Measurements from ENCODE around the gene PRR30. TPM values are rescaled to one million over a fixed set of nuclear protein-coding genes. Genes with fewer than 3 reads are reported as not detected.
"Not testable (repeated sequence)": the region's sequence is repeated elsewhere in the genome, so short reads cannot be mapped to it uniquely, and the experiment has no call there.

PRR30 gene
- total RNA-seq, 1 donor: not detected

DNA sequence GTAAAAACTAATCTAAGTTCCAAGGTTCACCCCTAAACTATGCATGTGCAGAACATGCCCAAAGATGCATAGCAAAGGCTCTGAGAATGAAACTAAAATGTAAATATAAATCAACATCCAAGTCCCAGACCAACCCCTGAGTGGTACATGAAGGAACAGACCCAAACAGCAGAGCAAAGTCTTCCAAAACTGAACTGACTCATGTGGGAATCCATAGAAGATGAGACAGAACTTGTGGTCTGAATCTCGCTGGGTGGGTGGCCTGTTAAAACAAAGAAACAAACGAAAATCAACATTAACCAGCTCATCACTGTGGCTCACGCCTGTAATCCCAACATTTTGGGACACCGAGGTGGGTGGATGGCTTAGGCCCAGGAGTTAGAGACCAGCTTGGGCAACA is 43.1 kb upstream of the PRR30 start:
- peak overlapping the region; percentile 60 for H3K4me2 ChIP-seq (ENCODE audit: insufficient read depth, low read length)
- TF ChIP-seq, protein P1, sequence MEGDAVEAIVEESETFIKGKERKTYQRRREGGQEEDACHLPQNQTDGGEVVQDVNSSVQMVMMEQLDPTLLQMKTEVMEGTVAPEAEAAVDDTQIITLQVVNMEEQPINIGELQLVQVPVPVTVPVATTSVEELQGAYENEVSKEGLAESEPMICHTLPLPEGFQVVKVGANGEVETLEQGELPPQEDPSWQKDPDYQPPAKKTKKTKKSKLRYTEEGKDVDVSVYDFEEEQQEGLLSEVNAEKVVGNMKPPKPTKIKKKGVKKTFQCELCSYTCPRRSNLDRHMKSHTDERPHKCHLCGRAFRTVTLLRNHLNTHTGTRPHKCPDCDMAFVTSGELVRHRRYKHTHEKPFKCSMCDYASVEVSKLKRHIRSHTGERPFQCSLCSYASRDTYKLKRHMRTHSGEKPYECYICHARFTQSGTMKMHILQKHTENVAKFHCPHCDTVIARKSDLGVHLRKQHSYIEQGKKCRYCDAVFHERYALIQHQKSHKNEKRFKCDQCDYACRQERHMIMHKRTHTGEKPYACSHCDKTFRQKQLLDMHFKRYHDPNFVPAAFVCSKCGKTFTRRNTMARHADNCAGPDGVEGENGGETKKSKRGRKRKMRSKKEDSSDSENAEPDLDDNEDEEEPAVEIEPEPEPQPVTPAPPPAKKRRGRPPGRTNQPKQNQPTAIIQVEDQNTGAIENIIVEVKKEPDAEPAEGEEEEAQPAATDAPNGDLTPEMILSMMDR (IDR thresholded peaks at IDR 0.05; ENCODE audit: extremely low read depth, low read depth, low read length): no peak
- H3K4me1 ChIP-seq (ENCODE audit: insufficient read depth, low read length): peaks cover 81% of the 10 kb centered on the region
- H3K27ac ChIP-seq (ENCODE audit: low read depth, low read length): peak overlapping the region; percentile 90
- H3K36me3 ChIP-seq (ENCODE audit: insufficient read depth, low read length): no peaks in the 10 kb centered on the region
- H4K20me1 ChIP-seq (ENCODE audit: insufficient read depth, low read length): no peaks in the 10 kb centered on the region
- DNase-seq (ENCODE audit: insufficient read length, low spot score, missing footprints): peak; percentile 19
- no peaks in the 10 kb centered on the region for H3K9me3 ChIP-seq (ENCODE audit: low read depth, low read length)
- no peak overlapping the region for H3K4me3 ChIP-seq (ENCODE audit: insufficient read depth, low read length)
- H3K27me3 ChIP-seq (ENCODE audit: insufficient read depth, low read length): peaks cover 5% of the 10 kb centered on the region
- H2AFZ ChIP-seq (ENCODE audit: low read length): no peak overlapping the region
- no peaks in the 10 kb centered on the region for H3K79me2 ChIP-seq (ENCODE audit: insufficient read depth, low read length)

DNA sequence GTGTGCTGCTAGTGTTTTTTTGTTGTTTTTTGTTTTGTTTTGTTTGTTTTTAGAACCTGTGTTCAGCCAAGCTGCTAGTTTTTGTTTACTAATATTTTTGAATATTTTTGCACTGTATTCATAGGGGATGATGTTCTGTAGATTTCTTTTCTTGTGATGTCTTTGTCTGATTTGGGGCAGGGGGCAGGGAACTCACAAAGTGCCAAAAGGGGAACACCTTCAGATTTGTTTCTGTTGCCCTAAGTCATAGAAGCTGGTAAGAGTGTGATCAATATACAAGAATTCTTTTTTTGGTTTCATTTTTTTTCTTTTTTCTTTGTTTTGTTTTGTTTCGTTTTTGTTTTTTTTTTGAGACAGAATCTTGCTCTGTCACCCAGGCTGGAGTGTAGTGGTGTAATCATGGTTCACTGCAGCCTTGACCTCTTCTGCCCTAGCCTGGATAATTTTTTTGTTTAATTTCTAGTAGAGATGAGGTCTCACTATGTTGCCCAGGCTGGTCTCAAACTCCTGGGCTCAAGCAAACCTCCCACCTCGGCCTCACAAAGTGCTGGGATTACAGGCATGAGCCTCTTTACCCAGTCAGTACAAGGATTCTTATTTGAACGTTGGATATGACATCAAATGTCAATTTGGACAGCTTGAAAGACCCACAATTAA is 40.3 kb upstream of the PRR30 start:
- Histone ChIP-seq H3K9me3 (ENCODE audit: low read depth, low read length) (no peaks in the 10 kb centered on the region), H3K79me2 (ENCODE audit: insufficient read depth, low read length) (no peaks in the 10 kb centered on the region)

DNA sequence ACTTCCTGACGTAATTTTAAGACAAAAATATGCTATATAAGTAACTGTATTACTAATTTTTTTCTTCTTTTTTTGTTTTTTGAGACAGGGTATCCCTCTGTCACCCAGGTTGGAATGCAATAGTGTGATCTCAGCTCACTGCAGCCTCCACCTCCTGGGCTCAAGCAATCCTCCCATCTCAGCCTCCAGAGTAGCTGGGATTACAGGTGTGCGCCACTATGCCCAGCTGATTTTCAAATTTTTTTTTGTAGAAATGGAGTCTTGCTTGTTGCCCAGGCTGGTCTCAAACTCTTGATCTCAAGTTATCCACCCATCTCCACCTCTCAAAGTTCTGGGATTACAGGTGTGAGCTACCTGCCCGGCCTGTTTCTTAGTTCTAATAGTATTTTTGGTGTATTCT is 39.3 kb upstream of the PRR30 start:
- Histone ChIP-seq H4K20me1 (ENCODE audit: insufficient read depth, low read length) (no peaks in the 10 kb centered on the region), H3K4me2 (ENCODE audit: insufficient read depth, low read length) (no peak overlapping the region), H3K27me3 (ENCODE audit: insufficient read depth, low read length) (peaks cover 19% of the 10 kb centered on the region), H3K4me1 (ENCODE audit: insufficient read depth, low read length) (peaks cover 45% of the 10 kb centered on the region), H3K4me3 (ENCODE audit: insufficient read depth, low read length) (no peak overlapping the region), H3K27ac (ENCODE audit: low read depth, low read length) (no peak overlapping the region), H3K9me3 (ENCODE audit: low read depth, low read length) (no peaks in the 10 kb centered on the region), H3K36me3 (ENCODE audit: insufficient read depth, low read length) (no peaks in the 10 kb centered on the region), H2AFZ (ENCODE audit: low read length) (no peak overlapping the region), H3K79me2 (ENCODE audit: insufficient read depth, low read length) (no peaks in the 10 kb centered on the region)
- DNase-seq (ENCODE audit: insufficient read length, low spot score, missing footprints): no peak
- TF ChIP-seq, protein P1 (IDR thresholded peaks at IDR 0.05; ENCODE audit: extremely low read depth, low read depth, low read length): no peak

More for the DNA sequence above, 40.3 kb upstream of the PRR30 start:
- no peak overlapping the region for H3K4me3 ChIP-seq (ENCODE audit: insufficient read depth, low read length)
- H3K27ac ChIP-seq (ENCODE audit: low read depth, low read length): peak overlapping the region; percentile 66
- H2AFZ ChIP-seq (ENCODE audit: low read length): no peak overlapping the region
- peak overlapping the region; percentile 31 for H3K4me2 ChIP-seq (ENCODE audit: insufficient read depth, low read length)
- TF ChIP-seq, protein P1 (IDR thresholded peaks at IDR 0.05; ENCODE audit: extremely low read depth, low read depth, low read length): no peak
- no peaks in the 10 kb centered on the region for H3K36me3 ChIP-seq (ENCODE audit: insufficient read depth, low read length)
- no peak for DNase-seq (ENCODE audit: insufficient read length, low spot score, missing footprints)
- peaks cover 12% of the 10 kb centered on the region for H3K27me3 ChIP-seq (ENCODE audit: insufficient read depth, low read length)
- peaks cover 54% of the 10 kb centered on the region for H3K4me1 ChIP-seq (ENCODE audit: insufficient read depth, low read length)
- no peaks in the 10 kb centered on the region for H4K20me1 ChIP-seq (ENCODE audit: insufficient read depth, low read length)

DNA sequence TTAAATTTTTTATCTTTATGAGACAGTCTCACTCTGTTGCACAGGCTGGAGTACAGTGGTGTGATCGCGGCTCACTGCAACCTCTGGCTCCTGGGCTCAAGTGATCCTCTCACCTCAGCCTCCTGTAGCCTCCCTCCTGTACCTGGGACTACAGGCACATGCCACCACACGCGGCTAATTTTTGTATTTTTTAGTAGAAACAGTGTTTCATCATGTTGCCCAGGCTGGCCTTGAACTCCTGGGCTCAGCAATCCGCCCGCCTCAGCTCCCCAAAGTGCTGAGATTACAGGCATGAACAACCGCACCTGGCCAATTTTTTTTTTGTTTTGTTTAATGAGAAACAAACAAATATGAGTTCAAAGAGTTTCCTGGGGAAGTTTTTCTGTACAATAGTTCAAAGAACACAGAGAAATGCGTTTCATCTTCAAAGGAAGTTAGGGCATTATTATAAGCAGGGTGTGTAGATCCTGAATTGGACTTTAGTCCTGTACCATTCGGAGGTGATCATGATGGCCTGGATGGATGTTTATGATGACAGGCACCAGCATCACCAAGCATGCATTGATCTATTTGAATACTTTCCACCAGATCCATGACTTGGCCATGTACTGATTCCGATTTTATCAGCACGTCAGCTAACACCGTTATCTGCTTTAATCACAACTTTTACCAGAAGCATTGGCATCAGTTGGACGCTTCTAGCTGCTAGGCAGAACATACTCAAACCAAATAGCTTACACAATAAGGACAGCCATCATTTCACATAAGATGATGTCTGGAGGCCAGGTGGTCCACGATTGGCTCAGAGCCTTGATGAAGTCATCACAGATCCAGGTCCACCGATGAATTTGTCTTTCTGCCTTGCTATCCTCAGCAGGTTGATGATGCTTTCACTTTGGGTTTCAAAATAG is 38.5 kb upstream of the PRR30 start:
- H4K20me1 ChIP-seq (ENCODE audit: insufficient read depth, low read length): no peaks in the 10 kb centered on the region
- H3K4me2 ChIP-seq (ENCODE audit: insufficient read depth, low read length): no peak overlapping the region
- no peak overlapping the region for H2AFZ ChIP-seq (ENCODE audit: low read length)
- no peak for DNase-seq (ENCODE audit: insufficient read length, low spot score, missing footprints)
- no peaks in the 10 kb centered on the region for H3K79me2 ChIP-seq (ENCODE audit: insufficient read depth, low read length)
- peaks cover 37% of the 10 kb centered on the region for H3K4me1 ChIP-seq (ENCODE audit: insufficient read depth, low read length)
- H3K4me3 ChIP-seq (ENCODE audit: insufficient read depth, low read length): no peak overlapping the region
- H3K9me3 ChIP-seq (ENCODE audit: low read depth, low read length): no peaks in the 10 kb centered on the region
- H3K27ac ChIP-seq (ENCODE audit: low read depth, low read length): no peak overlapping the region
- no peaks in the 10 kb centered on the region for H3K36me3 ChIP-seq (ENCODE audit: insufficient read depth, low read length)
- TF ChIP-seq, protein P1 (IDR thresholded peaks at IDR 0.05; ENCODE audit: extremely low read depth, low read depth, low read length): no peak
- H3K27me3 ChIP-seq (ENCODE audit: insufficient read depth, low read length): peaks cover 25% of the 10 kb centered on the region

DNA sequence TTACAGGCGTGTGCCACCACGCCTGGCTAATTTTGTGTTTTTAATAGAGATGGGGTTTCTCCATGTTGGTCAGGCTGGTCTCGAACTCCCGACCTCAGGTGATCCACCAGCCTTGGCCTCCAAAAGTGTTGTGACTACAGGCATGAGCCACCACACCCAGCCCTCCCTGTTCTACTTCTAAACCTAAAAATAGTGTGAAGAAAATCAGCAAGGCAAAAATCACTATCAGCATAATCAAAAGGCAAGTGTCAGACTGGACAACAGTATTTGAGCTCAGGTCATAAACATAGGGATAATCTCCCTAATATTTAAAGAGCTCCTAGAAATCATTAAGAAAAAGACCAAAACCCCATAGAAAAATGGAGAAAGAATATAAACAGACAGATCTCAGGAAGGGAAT is 36.6 kb upstream of the PRR30 start:
- Histone ChIP-seq H3K27me3 (ENCODE audit: insufficient read depth, low read length) (peaks cover 39% of the 10 kb centered on the region), H3K4me1 (ENCODE audit: insufficient read depth, low read length) (peaks cover 21% of the 10 kb centered on the region)
- not testable (repeated sequence) for H3K27ac ChIP-seq (ENCODE audit: low read depth, low read length); H4K20me1 ChIP-seq (ENCODE audit: insufficient read depth, low read length); H3K9me3 ChIP-seq (ENCODE audit: low read depth, low read length); DNase-seq (ENCODE audit: insufficient read length, low spot score, missing footprints); H3K79me2 ChIP-seq (ENCODE audit: insufficient read depth, low read length); H2AFZ ChIP-seq (ENCODE audit: low read length); H3K36me3 ChIP-seq (ENCODE audit: insufficient read depth, low read length); H3K4me2 ChIP-seq (ENCODE audit: insufficient read depth, low read length); H3K4me3 ChIP-seq (ENCODE audit: insufficient read depth, low read length)
